K562 (cell line): ENCODE measurements around the gene IQSEC3. TPM values are rescaled to one million over a fixed set of nuclear protein-coding genes. Genes with fewer than 3 reads are reported as not detected.

Experiments used
- ATAC-seq: fragments of 200-7000 bp; cut with Tn5 transposase; 3 replicates; pipeline ENCODE4 v1.9.1; 2020; ENCODE audit warnings: moderate library complexity
- BruUV-seq: library from RNA; stranded (reverse); fragments of 400-500 nt; replicated peaks from 2 replicates; lab custom pipeline; 2021; lab: Mats Ljungman, UMichigan
- CTCF ChIA-PET: fragments of 300-600 bp; formaldehyde crosslinking; extraction: SDS; loops from one replicate; lab custom pipeline; 2021; ENCODE audit warnings: low intra/inter-chr PET ratio; lab: Yijun Ruan, JAX
- POLR2A ChIA-PET: fragments of 300-600, 350-650 bp; sonication (Branson Sonifier 250); formaldehyde crosslinking; extraction: SDS; loops from one replicate; lab custom pipeline; 2021; ENCODE audit warnings: antibody characterized with exemption, inconsistent platforms; lab: Yijun Ruan, JAX
- DNase-seq, 4 experiments: peaks; one replicate each; pipeline versions ENCODE4 v3.0.0 to v3.0.0-alpha.2; 2011 to 2018; ENCODE audit warnings: low spot score in 3 of 4, mixed read lengths in 3 of 4; ENCODE audit errors: extremely low read depth in 1 of 4
- FAIRE-seq: peaks from 2 replicates; lab custom pipeline; 2011; peaks lifted over from hg19 to GRCh38; lab: Jason Lieb, UNC
- H2AFZ ChIP-seq: 2 replicates; pipeline ENCODE4 v1.6.0; 2011; ENCODE audit warnings: low read depth, low read length, control low read depth, inconsistent platforms
- H3K27ac ChIP-seq: fragments of 200-600 bp; 3 replicates; pipeline ENCODE4 v1.8.0; 2011; ENCODE audit warnings: low read depth, mild to moderate bottlenecking, control low read depth, inconsistent platforms, low read length, moderate library complexity, mixed read lengths; ENCODE audit errors: extremely low read depth
- H3K27me3 ChIP-seq, 2 experiments: fragments of 300-600 bp in 1 of 2; 2 replicates in 1 of 2; 3 replicates in 1 of 2; pipeline versions ENCODE4 v1.6.0 to v1.8.0; 2011; ENCODE audit warnings: inconsistent platforms in 2 of 2, low read length in 2 of 2, mild to moderate bottlenecking in 1 of 2, mixed read lengths in 1 of 2, moderate library complexity in 1 of 2; ENCODE audit not compliant: control insufficient read depth in 2 of 2, insufficient read depth in 2 of 2
- H3K36me3 ChIP-seq: fragments of 300-600 bp; 3 replicates; pipeline ENCODE4 v1.8.0; 2011; ENCODE audit warnings: mild to moderate bottlenecking, low read length, inconsistent platforms; ENCODE audit not compliant: control insufficient read depth, insufficient read depth
- H3K4me1 ChIP-seq, 2 experiments: fragments of 200-600 bp in 1 of 2; replicated peaks in 1 of 2; 2 replicates in 1 of 2; 3 replicates in 1 of 2; pipeline versions ENCODE4 v1.5.1 to v1.8.0; 2011; ENCODE audit warnings: inconsistent platforms in 2 of 2, low read length in 2 of 2, mild to moderate bottlenecking in 1 of 2, mixed read lengths in 1 of 2, moderate library complexity in 1 of 2; ENCODE audit not compliant: control insufficient read depth in 2 of 2, insufficient read depth in 2 of 2
- H3K4me2 ChIP-seq: 2 replicates; pipeline ENCODE4 v1.6.1; 2011; ENCODE audit warnings: low read length, control low read depth, inconsistent platforms, mixed read lengths; ENCODE audit not compliant: insufficient read depth
- H3K4me3 ChIP-seq: fragments of 200-600 bp; sonication (generic), shearing (Covaris generic); 2 replicates; pipeline ENCODE4 v1.5.1; 2016; ENCODE audit warnings: control low read depth, inconsistent platforms
- H3K79me2 ChIP-seq: fragments of 200-600 bp; 3 replicates; pipeline ENCODE4 v1.8.0; 2011; ENCODE audit warnings: low read length, inconsistent platforms; ENCODE audit not compliant: control insufficient read depth, insufficient read depth
- H3K9ac ChIP-seq, 2 experiments: 2 replicates each; pipeline versions ENCODE4 v1.6.0 to v1.6.1; 2011; ENCODE audit warnings: low read depth in 2 of 2, low read length in 2 of 2, control low read depth in 1 of 2, inconsistent platforms in 1 of 2, mild to moderate bottlenecking in 1 of 2, mixed read lengths in 1 of 2; ENCODE audit not compliant: insufficient read depth in 1 of 2
- H3K9me1 ChIP-seq: one replicate; pipeline ENCODE4 v1.6.0; 2011; ENCODE audit warnings: inconsistent platforms, mild to moderate bottlenecking, low read length, moderate library complexity; ENCODE audit not compliant: control insufficient read depth, insufficient read depth
- H3K9me3 ChIP-seq: replicated peaks from 2 replicates; pipeline ENCODE4 v1.5.1; 2011; ENCODE audit warnings: low read depth, low read length, inconsistent platforms; ENCODE audit not compliant: control insufficient read depth, insufficient read depth
- H4K20me1 ChIP-seq: replicated peaks from 2 replicates; pipeline ENCODE4 v1.6.1; 2011; ENCODE audit warnings: low read length, inconsistent platforms, mixed read lengths; ENCODE audit not compliant: control insufficient read depth, insufficient read depth
- ARID3B ChIP-seq: fragments of 250-450 bp; sonication (Bioruptor Pico); IDR thresholded peaks from 2 replicates; pipeline ENCODE4 v1.4.0; 2020; ENCODE audit warnings: borderline replicate concordance
- ASH1L ChIP-seq: fragments of 450-650 bp; IDR thresholded peaks from 2 replicates; pipeline ENCODE4 v1.6.1; 2018; ENCODE audit warnings: borderline replicate concordance, mild to moderate bottlenecking, low read depth; ENCODE audit not compliant: partially characterized antibody
- CBFB ChIP-seq: sonication (generic); formaldehyde crosslinking; IDR thresholded peaks from 2 replicates; pipeline ENCODE4 v1.4.0; 2020; ENCODE audit warnings: mild to moderate bottlenecking, missing genetic modification reagents
- POLR3G ChIP-seq: IDR thresholded peaks from 2 replicates; pipeline ENCODE4 v1.6.1; 2011; ENCODE audit not compliant: insufficient read length, insufficient replicate concordance; ENCODE audit errors: extremely low read depth
- RNF219 ChIP-seq: fragments of 250-450 bp; sonication (Bioruptor Pico); IDR thresholded peaks from 2 replicates; pipeline ENCODE4 v1.5.0; 2022; ENCODE audit warnings: mild to moderate bottlenecking
- THRB ChIP-seq: fragments of 450-650 bp; formaldehyde crosslinking; conservative IDR thresholded peaks from 2 replicates; pipeline ENCODE4 v1.4.0; 2022; ENCODE audit warnings: mild to moderate bottlenecking, missing genetic modification characterization
- USF2 ChIP-seq: sonication (generic); formaldehyde crosslinking; IDR thresholded peaks from 2 replicates; pipeline ENCODE4 v1.5.0; 2020; ENCODE audit warnings: missing genetic modification reagents
- ZBTB33 ChIP-seq: sonication (generic); formaldehyde crosslinking; IDR thresholded peaks from 2 replicates; pipeline ENCODE4 v1.8.1; 2023; ENCODE audit warnings: mild to moderate bottlenecking, missing genetic modification reagents
- ZHX1 ChIP-seq: fragments of 150-350 bp; conservative IDR thresholded peaks from 2 replicates; pipeline ENCODE4 v1.6.1; 2014; ENCODE audit warnings: low read length
- WGBS: fragments of 100-300 bp; shearing (Covaris generic); methylation state at CpG from one replicate; pipeline ENCODE4 v1.1.6; 2016; ENCODE audit warnings: low coverage, mixed read lengths; ENCODE audit not compliant: insufficient coverage; ENCODE audit errors: missing lambda C conversion rate; 5-methylcytosine and 5-hydroxymethylcytosine counted together
- in situ Hi-C: fragments of 300-500 bp; cut with MboI; formaldehyde crosslinking; loops from 4 replicates; pipeline ENCODE4 v1.15.0; 2018; ENCODE audit warnings: inconsistent platforms, mixed read lengths
- intact Hi-C: fragments of 100-400 bp; cut with micrococcal nuclease; formaldehyde crosslinking; loops from 2 replicates; pipeline ENCODE4 v1.14.2; 2022
- polyA plus RNA-seq, 8 experiments: library from polyadenylated mRNA; depleted of rRNA in 4 of 8; stranded (reverse) in 5 of 8; unstranded in 3 of 8; fragments of >200 nt; fragmentation: Nextera tagmentation in 2 of 8; fragmentation: Illumina TruSeq in 1 of 8; extraction: Ambion mirVana in 2 of 8; extraction: Trizol in 1 of 8; gene quantifications; 2 replicates each; pipeline versions ENCODE4 v1.2.1 to v1.2.3, GENCODE V29; 2011 to 2014; ENCODE audit warnings: inconsistent platforms in 1 of 8, missing spikeins in 1 of 8
- total RNA-seq, 7 experiments: library from RNA; depleted of rRNA in 6 of 7; stranded (reverse); fragments of >200 nt in 6 of 7; fragmentation: Illumina TruSeq in 2 of 7; extraction: Trizol in 2 of 7; gene quantifications; 2 replicates each; pipeline versions ENCODE4 v1.2.1 to v1.2.3, GENCODE V29; 2011 to 2021; ENCODE audit warnings: low replicate concordance in 1 of 7

Gene IQSEC3
- total and polyA plus RNA-seq, 9 of the 15 experiments (the other 6 are each of a cell fraction or from before 2014, with no cell fraction given), result under 0.01 to 0.25 (median 0.08) TPM; not detected in 3

GRCh38 chr12:201361-201760, 134.8 kb downstream of the IQSEC3 start:
- intact Hi-C loops, result no loop called here
- H3K4me2 ChIP-seq, result no peak overlapping the region
- POLR2A ChIA-PET, result interaction anchor here (0.6 kb wide), 1 partner anchor 9 kb away, joined by 3 read pairs; no protein-coding TSS in a partner anchor
- peaks cover 2 to 12% of the 10 kb centered on the region in 2 experiments; a peak in 4 of 5 replicates for H3K4me1 ChIP-seq
- FAIRE-seq (no peak), ATAC-seq (no peak), DNase-seq (no peak)
- 0% methylated on average over 6 of the region's 8 CpGs for WGBS
- peaks cover 20 to 48% of the 10 kb centered on the region in 2 experiments for H3K27me3 ChIP-seq
- 0 out of 2 replicates have a peak, but pooled peaks cover 6% of the 10 kb centered on the region for H4K20me1 ChIP-seq
- no peaks in the 10 kb centered on the region for H3K9me1 ChIP-seq
- in situ Hi-C loops, result no loop called here
- no peaks in the 10 kb centered on the region for H3K36me3 ChIP-seq
- CTCF ChIA-PET, result no interaction called here
- H3K9ac ChIP-seq, result no peak overlapping the region
- H2AFZ ChIP-seq, result no peak overlapping the region
- no peaks in the 10 kb centered on the region for H3K9me3 ChIP-seq
- no peaks in the 10 kb centered on the region for H3K79me2 ChIP-seq
- H3K4me3 ChIP-seq, result no peak overlapping the region
- H3K27ac ChIP-seq, result no peak overlapping the region
- BruUV-seq, result no TSS peak
- no peak for TF ChIP-seq ZHX1
- no peak for TF ChIP-seq ARID3B (CRISPR knock-in tag)
- TF ChIP-seq THRB (CRISPR knock-in tag), result no peak
- no peak for TF ChIP-seq ASH1L
- TF ChIP-seq ZBTB33 (CRISPR knock-in tag), result no peak
- TF ChIP-seq POLR3G, result no peak
- TF ChIP-seq USF2, result no peak
- no peak for TF ChIP-seq RNF219 (CRISPR knock-in tag)
- no peak for TF ChIP-seq CBFB (CRISPR knock-in tag)
